Lower leg skin (tissue), 3 donors: Measurements from ENCODE around the gene COL27A1.

ENCODE experiments used
- POLR2A ChIP-seq, 2 donors: fragments of 450-650 bp; IDR thresholded peaks; one replicate each; pipeline ENCODE4 v1.6.1; 2016 to 2017; ENCODE audit warnings: antibody characterized with exemption in 2 of 2, mild to moderate bottlenecking in 1 of 2, moderate library complexity in 1 of 2
- TF ChIP-seq, protein P1 (sequence below), 3 donors: fragments of 450-650 bp; IDR thresholded peaks; one replicate each; pipeline ENCODE4 v1.5.1; 2016; ENCODE audit warnings: antibody characterized with exemption in 3 of 3, mild to moderate bottlenecking in 3 of 3, moderate library complexity in 2 of 3

DNA sequence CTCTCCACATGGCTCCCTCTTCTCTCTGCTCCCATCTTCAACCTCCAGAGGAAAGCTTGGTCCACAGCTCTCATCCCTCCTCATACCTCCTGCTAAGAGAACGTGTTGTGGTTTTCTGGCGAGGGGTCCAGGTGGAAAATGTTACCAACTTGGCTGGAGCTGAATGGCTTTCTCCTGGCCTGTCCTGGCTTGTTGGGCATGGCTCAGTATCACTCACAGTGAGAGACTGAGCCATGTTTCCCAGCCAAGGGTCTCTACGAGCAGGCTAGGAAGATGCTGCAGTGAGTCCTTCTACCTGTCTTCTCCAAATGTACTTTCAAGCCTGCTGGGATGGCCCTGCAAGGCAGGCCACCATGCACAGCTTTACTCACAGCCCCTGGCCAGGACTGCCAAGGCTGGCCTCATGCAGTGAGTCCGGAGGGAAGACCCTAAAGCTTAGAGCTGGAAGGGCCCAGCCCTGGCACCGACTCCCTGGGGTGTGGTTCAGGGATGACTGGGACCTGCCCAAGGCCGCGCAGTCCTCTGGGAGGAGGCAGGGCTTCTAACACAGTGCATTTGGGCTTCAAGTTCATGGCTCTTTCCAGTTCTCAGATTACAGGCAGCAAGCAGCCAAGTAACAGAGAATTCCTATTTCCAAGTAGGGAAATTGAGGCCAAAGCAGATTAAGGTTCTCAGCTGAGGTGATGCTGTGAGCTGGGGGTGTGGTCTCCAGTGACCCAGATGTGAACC lies 59.5 kb downstream of the COL27A1 start:
- TF ChIP-seq, protein P1, sequence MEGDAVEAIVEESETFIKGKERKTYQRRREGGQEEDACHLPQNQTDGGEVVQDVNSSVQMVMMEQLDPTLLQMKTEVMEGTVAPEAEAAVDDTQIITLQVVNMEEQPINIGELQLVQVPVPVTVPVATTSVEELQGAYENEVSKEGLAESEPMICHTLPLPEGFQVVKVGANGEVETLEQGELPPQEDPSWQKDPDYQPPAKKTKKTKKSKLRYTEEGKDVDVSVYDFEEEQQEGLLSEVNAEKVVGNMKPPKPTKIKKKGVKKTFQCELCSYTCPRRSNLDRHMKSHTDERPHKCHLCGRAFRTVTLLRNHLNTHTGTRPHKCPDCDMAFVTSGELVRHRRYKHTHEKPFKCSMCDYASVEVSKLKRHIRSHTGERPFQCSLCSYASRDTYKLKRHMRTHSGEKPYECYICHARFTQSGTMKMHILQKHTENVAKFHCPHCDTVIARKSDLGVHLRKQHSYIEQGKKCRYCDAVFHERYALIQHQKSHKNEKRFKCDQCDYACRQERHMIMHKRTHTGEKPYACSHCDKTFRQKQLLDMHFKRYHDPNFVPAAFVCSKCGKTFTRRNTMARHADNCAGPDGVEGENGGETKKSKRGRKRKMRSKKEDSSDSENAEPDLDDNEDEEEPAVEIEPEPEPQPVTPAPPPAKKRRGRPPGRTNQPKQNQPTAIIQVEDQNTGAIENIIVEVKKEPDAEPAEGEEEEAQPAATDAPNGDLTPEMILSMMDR (IDR thresholded peaks at IDR 0.05): no peak
- no peak for TF ChIP-seq POLR2A (IDR thresholded peaks at IDR 0.05)
